COLO829 (cell line): Measurements from ENCODE around the gene NRROS.

Source experiments
- DNase-seq: peaks from one replicate; pipeline ENCODE4 v3.0.0; 2012; ENCODE audit warnings: low spot score

Gene NRROS

DNA sequence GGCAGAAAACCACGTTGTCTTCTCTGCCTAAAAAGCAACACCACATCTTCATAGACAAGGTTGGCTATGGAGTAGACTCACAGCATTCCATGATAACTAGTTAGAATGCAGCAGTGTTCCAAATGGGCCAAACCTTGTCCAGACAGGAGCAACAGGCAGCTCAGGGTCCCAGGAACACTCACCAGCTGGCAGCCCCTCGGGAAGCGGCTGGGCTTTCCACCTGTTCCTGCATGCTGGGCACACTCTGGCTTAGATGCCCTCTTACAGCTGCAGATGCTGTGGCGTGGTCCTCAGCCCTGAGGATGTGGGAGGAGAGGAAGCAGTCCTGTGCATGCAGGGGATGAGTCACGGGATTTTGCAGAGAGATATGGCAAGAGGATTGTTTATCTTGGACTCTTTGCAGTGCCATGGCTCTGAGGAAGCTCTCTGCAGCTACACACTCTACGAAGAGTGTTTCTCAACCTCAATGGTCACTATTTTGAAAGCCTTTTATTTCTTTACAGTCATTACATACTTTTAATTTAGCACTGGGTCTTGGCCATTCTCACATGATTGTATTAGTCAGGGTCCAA lies 11.3 kb downstream of the NRROS start:
- DNase-seq = peak; percentile 98

DNA sequence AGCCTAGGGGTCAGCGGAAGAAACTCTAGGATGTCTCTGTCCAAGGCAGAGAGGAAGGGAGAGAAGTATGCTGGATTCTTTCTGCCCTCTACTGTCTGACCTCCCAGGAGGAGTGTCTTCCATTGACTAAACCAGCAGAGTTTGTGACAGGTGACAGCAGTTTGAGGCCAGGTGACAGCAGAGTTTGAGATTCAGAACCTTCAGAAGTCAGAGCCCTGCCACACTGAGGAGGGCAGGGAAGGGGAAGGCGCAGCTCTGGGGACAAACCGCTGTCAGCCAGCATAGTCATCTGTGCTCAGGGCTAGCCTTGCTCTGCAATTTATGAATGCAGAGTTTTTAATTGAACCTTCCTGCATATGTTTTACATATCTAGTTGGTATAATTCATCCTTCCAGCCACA lies 12.3 kb downstream of the NRROS start:
- no peak for DNase-seq

GRCh38 chr3:196652961-196653795 lies 13.7 kb downstream of the NRROS start:
- no peak for DNase-seq

- DNase-seq = no peak
Measured at GRCh38 chr3:196654006-196654734, 14.7 kb downstream of the NRROS start.

DNA sequence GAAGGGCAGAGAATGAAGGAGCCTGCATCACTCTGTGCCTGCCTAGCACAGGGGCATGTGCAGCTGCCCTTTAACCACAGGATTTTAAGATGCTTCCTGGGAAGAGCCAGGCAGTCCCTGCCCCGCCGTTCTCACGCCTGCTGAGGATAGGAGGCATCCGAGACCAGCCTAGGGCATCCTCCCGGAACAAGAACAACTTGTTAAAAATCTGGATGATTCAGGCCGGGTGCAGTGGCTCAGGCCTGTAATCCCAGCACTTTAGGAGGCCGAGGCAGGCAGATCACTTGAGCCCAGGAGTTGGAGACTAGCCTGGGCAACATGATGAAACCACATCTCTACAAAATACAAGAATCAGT lies 15.2 kb downstream of the NRROS start:
- no peak for DNase-seq

- DNase-seq = no peak
Measured at GRCh38 chr3:196655496-196655895, 16.0 kb downstream of the NRROS start.

GRCh38 chr3:196656213-196656612 lies 16.7 kb downstream of the NRROS start:
- no peak for DNase-seq

GRCh38 chr3:196659901-196660351 lies 20.4 kb downstream of the NRROS start:
- DNase-seq = no peak

GRCh38 chr3:196660381-196661166 lies 21.1 kb downstream of the NRROS start:
- DNase-seq = no peak

DNA sequence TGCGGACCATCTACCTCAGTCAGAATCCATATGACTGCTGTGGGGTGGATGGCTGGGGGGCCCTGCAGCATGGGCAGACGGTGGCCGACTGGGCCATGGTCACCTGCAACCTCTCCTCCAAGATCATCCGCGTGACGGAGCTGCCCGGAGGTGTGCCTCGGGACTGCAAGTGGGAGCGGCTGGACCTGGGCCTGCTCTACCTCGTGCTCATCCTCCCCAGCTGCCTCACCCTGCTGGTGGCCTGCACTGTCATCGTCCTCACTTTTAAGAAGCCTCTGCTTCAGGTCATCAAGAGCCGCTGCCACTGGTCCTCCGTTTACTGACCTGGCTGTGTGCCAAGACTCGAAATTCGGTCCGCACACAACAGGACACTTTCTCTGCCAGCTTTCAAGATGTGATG lies 21.9 kb downstream of the NRROS start:
- DNase-seq = no peak

- DNase-seq = no peak
Measured at GRCh38 chr3:196662033-196662432, 22.5 kb downstream of the NRROS start.

DNA sequence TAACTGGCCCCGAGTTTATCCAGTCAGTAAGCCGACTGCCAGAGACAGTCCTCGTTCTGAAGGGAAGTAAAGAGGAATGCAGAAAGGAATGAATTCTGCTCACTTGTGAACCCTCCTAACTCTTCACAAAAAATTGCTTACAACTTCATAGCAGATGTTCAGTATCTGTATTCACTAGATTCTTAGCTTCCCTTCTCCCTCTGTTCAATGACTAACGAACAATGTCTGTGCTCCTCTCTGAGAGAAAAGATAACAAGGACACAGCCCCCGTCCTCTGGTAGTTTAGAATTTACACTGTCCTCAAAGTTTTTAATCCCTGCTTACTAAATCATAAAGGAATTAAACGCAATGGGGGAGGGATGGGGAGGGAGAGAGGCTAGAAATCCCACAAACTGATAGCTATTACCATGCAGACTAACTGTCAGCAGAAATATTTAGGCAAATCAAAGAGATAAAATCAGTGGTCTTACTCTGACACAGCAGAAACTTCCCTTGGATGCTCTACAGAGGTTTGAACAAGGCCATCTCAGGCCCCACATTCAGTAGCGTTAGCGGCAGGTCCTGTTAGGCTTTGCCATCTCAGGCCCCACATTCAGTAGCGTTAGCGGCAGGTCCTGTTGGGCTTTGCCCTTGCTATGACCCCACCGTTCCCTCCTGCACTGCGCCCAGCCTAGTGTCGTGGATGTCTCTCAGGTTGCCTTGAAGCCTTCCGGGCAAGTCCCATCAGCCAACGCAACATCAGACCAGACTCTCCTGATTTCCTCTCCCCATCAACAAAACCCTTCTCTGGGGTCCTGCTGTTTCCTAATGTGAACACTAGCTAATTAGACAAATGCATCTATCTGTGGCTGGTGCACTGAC lies 23.4 kb downstream of the NRROS start:
- no peak for DNase-seq

DNA sequence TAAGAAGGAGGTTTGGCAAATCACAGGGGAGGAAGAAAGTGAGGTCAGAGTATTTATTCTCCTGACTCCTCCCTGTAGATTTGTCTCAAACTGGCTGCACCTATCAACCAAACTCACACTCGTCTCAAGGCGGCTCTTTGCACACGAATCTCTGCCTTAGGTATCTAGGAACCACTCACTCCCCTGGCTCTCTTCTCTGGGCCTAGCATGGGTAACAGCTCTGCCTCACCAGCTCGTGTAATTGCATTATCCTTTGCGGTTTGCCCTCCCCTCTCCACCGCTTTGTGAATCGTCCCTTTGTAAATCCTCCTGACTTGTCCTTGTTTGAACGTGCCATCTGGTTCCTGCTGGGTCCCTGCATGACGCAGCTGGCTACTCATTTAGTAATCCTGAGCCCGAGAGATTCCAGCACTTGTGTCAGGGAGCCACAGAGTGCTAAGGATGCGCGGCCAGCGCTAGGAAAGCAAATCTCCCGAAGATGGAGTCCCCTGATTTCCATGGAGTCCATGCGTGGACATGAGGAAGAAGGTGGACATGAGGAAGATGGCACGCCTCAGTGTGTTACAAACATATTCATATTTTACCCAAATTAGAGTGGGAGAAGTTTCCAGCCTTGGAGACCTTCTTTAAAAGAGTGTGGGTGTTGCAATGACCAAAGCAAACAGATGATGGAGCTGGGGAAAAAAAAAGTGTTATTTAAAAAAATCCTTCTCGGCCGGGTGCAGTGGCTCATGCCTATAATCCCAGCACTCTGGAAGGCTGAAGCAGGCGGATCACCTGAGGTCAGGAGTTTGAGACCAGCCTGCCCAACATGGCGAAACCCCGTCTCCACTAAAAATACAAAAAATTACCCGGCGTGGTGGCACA lies 26.7 kb downstream of the NRROS start:
- DNase-seq = peak; percentile 82

DNA sequence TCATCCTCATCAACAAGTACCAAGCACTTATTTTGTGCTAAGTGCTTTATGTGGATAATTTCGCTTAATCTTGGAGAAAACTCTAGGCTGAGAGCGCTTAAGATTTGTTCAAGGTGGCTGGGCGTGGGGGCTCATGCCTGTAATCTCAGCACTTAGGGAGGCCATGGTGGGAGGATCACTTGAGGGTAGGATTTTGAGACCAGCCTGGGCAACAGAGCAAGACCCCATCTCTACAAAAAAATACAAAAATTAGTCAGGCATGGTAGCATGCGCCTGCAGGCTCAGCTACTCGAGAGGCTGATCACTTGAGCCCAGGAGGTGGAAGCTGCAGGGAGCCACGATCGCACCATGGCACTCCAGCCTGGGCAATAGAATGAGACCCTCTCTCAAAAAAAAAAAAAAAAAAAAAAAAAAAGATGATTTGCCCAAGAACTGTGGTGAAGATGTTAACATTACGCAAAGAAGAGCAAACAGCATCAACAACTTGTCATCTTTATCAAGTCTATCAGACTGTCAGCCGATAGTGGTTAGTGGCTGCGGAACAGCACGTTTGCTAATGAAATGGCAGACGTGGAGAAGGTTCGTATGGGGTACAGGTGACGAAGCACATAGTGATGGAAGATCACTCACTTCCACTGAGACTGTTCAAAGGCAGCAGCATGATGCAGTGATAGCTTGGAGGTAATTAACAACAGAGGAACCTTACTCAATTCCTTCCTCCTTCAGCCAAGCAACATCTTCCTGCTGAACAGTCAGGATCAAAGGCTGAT lies 27.7 kb downstream of the NRROS start:
- no peak for DNase-seq

DNA sequence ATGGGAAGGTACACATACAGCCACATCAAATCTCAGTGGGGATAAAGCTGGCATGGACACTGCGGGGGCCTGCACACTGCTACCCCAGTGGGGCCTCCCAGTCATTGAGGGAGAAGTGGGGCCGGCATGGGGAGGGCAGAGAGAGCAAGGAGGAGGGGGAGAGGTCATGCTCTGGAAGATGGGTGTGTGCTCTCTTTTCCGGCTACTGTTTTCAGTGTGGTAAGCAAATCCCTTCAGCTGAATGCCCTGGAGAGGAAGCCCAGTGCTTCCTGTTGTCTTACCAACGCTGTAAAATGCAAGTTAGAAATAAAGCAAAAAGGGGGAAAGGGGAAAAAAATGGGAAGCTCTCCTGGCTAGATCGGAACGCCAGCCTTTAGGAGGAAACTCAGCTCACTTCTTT lies 30.8 kb downstream of the NRROS start:
- DNase-seq = no peak

- DNase-seq = no peak
Measured at GRCh38 chr3:196673632-196674031, 34.1 kb downstream of the NRROS start.

DNA sequence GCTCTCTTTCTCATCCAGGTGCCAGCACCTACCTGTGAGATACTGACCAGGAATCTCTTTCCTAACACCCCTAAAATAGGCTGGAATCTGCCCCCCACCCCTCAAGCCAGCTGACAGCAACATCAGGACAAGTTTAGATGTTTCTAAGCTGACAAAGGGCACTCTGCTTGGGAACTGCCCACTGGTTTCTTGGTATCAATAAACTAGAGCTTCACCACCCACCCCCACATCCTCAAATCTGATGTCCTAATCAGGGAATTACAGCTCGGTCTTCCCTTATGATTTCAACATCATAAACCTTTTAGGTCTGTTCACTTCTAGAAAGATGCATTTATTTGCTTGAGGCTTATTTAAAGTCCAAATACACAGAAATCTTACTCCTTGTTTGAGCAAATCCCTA lies 37.9 kb downstream of the NRROS start:
- DNase-seq = no peak

GRCh38 chr3:196677931-196678330 lies 38.4 kb downstream of the NRROS start:
- DNase-seq = no peak

DNA sequence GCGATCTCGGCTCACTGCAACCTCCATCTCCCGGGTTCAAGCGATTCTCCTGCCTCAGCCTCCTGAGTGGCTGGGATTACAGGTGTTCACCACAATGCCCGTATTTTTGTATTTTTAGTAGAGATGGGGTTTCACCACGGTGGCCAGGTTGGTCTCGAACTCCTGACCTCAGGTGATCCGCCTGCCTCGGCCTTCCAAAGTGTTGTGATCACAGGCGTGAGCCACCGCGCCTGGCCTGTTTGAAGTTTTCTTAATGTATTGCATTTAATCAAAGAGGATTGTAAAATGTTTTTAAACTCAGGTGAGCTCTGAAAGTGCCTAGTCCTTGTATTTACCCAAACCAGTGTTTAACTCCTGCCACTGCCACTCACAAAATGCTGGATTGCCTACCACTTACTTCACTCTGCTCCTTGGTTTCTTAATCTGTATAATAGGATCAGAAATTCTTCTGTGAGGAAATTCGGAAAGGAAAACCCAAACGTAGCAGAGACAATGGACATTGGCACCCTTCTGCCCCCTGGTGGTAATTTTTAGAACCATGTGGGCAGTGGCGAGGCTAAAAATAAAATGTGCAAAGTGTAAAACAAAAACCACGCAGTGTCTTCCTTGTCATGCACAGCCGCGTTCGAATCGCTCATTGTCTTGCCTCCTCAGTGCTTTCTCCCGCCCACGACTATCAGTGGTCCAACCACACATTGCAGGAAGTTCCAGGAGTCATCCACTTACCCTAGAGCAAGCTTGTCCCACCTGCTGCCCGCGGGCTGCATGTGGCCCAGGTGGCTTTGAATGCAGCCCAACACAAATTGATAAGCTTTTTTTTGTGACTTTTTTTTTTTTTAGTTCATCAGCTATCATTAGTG lies 45.3 kb downstream of the NRROS start:
- peak; percentile 69 for DNase-seq
